Measurements from ENCODE around the gene RETREG1.
"Not testable (repeated sequence)": the region's sequence is repeated elsewhere in the genome, so short reads cannot be mapped to it uniquely, and the experiment has no call there.

Gene RETREG1

DNA sequence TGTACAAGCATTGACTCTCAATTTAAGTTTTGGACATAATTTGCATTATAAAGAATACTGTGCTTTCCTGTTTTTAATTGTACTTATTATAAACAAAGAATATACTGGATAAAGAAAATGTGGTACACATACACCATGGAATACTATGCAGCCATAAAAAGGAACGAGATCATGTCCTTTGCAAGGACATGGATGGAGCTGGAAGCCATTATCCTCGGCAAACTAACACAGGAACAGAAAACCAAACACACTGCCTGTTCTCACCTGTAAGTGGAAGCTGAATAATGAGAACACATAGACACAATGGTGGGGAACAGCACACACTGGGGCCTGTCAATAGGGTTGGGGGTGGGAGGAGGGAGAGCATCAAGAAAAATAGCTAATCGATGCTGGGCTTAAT is 140.4 kb downstream of the RETREG1 start:
- not testable (repeated sequence) for H3K79me1 ChIP-seq (ENCODE audit: low read length); H3K4me1 ChIP-seq (ENCODE audit: control insufficient read depth, low read depth, low read length); H2AK5ac ChIP-seq (ENCODE audit: low read length); H2BK120ac ChIP-seq (ENCODE audit: low read depth, low read length); H3K23ac ChIP-seq (ENCODE audit: low read length); H4K8ac ChIP-seq (ENCODE audit: low read depth, low read length); H3K56ac ChIP-seq (ENCODE audit: low read length); H2BK5ac ChIP-seq (ENCODE audit: low read length); H3K36me3 ChIP-seq (ENCODE audit: control insufficient read depth, insufficient read depth, low read length); H3K4me2 ChIP-seq (ENCODE audit: low read length); H3K18ac ChIP-seq (ENCODE audit: low read length); H3K9ac ChIP-seq (ENCODE audit: low read length); H2BK15ac ChIP-seq (replicated peaks; ENCODE audit: low read depth); H4K5ac ChIP-seq (ENCODE audit: low read length); DNase-seq; H3K27ac ChIP-seq (ENCODE audit: low read depth, low read length); H3K4ac ChIP-seq (ENCODE audit: low read depth, low read length); H3K27me3 ChIP-seq (ENCODE audit: insufficient read depth, low read length, poor library complexity); H3K79me2 ChIP-seq (ENCODE audit: control insufficient read depth, insufficient read depth, low read length); H3K4me3 ChIP-seq (ENCODE audit: low read length)
- no CpG with 5 or more reads among the region's 3 CpGs for WGBS (ENCODE audit: extremely low coverage, insufficient coverage, low lambda C conversion rate)

- Histone ChIP-seq H3K18ac (ENCODE audit: low read length) (no peak overlapping the region), H3K27ac (ENCODE audit: low read depth, low read length) (no peak overlapping the region), H3K9ac (ENCODE audit: low read length) (no peak overlapping the region), H3K4me1 (ENCODE audit: control insufficient read depth, low read depth, low read length) (no peaks in the 10 kb centered on the region), H2BK5ac (ENCODE audit: low read length) (no peak overlapping the region), H3K79me1 (ENCODE audit: low read length) (peaks cover 5% of the 10 kb centered on the region), H3K56ac (ENCODE audit: low read length) (no peak overlapping the region), H3K27me3 (ENCODE audit: insufficient read depth, low read length, poor library complexity) (no peaks in the 10 kb centered on the region), H3K4ac (ENCODE audit: low read depth, low read length) (no peak overlapping the region), H4K5ac (ENCODE audit: low read length) (no peak overlapping the region), H2BK15ac (replicated peaks; ENCODE audit: low read depth) (no peak overlapping the region), H3K4me2 (ENCODE audit: low read length) (no peak overlapping the region), H3K23ac (ENCODE audit: low read length) (no peak overlapping the region), H2BK120ac (ENCODE audit: low read depth, low read length) (no peak overlapping the region), H2AK5ac (ENCODE audit: low read length) (no peak overlapping the region), H3K79me2 (ENCODE audit: control insufficient read depth, insufficient read depth, low read length) (peaks cover 3% of the 10 kb centered on the region), H3K36me3 (ENCODE audit: control insufficient read depth, insufficient read depth, low read length) (no peaks in the 10 kb centered on the region), H4K8ac (ENCODE audit: low read depth, low read length) (no peak overlapping the region), H3K4me3 (ENCODE audit: low read length) (no peak overlapping the region)
- DNase-seq = no peak
- no CpG with 5 or more reads among the region's 3 CpGs for WGBS (ENCODE audit: extremely low coverage, insufficient coverage, low lambda C conversion rate)
These were observed 145.4 kb downstream of the RETREG1 start for GRCh38 chr5:16471387-16471786.

- Histone ChIP-seq H3K56ac (ENCODE audit: low read length) (no peak overlapping the region), H3K23ac (ENCODE audit: low read length) (no peak overlapping the region), H3K18ac (ENCODE audit: low read length) (no peak overlapping the region), H2AK5ac (ENCODE audit: low read length) (no peak overlapping the region), H3K4me3 (ENCODE audit: low read length) (no peak overlapping the region), H4K8ac (ENCODE audit: low read depth, low read length) (no peak overlapping the region), H3K4ac (ENCODE audit: low read depth, low read length) (no peak overlapping the region), H3K9ac (ENCODE audit: low read length) (peak overlapping the region; percentile 9), H2BK15ac (replicated peaks; ENCODE audit: low read depth) (no peak overlapping the region), H3K4me2 (ENCODE audit: low read length) (no peak overlapping the region), H2BK5ac (ENCODE audit: low read length) (no peak overlapping the region), H3K27me3 (ENCODE audit: insufficient read depth, low read length, poor library complexity) (no peaks in the 10 kb centered on the region), H3K4me1 (ENCODE audit: control insufficient read depth, low read depth, low read length) (no peaks in the 10 kb centered on the region), H2BK120ac (ENCODE audit: low read depth, low read length) (no peak overlapping the region), H3K27ac (ENCODE audit: low read depth, low read length) (no peak overlapping the region), H3K79me1 (ENCODE audit: low read length) (peaks cover 17% of the 10 kb centered on the region), H4K5ac (ENCODE audit: low read length) (no peak overlapping the region), H3K79me2 (ENCODE audit: control insufficient read depth, insufficient read depth, low read length) (peaks cover 22% of the 10 kb centered on the region), H3K36me3 (ENCODE audit: control insufficient read depth, insufficient read depth, low read length) (no peaks in the 10 kb centered on the region)
- no CpG with 5 or more reads among the region's 3 CpGs for WGBS (ENCODE audit: extremely low coverage, insufficient coverage, low lambda C conversion rate)
- no peak for DNase-seq
These were observed 149.2 kb downstream of the RETREG1 start for GRCh38 chr5:16467363-16468219.

DNA sequence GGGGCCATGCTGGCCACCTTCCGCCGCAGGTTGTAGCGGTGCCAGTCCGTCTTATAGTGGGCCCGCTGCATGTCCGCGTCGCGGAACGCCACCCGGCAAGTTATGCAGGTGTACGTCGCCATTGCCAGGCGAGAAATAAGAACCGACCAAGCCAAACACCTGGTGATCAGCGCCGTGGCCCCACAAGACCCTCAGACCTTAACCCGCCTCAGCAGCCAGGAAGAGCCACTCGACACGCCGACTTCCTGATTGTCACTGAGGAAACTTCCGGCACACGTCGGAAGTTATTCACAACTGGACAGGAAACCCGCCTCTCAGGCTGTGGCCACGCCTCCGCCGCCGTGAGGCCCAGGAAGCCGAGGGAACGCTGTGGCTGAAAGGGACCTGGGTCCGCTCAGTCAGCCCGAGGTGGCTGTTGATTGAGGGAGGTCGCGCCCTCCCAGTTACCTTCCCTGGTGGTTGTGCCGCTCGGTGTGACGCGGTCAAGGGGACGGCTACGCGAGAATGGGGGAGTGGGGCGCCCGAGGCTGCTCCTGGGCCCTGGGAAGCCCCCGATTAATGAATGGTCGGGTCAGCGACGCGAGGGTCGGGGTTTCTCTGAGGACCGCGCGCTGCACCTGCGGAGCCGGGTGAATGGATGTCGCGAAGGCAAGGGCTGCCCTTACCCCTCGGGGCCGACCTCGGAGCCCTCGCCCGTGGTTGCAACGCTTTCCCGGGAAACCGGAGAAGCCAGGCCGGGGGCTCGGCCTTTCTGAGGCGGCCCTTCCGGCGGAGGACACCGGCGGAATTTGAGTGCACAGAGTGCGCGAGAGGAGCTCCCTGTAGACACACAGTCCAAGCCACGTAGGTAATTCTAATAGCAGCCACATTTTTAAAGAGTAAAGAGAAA is 151.0 kb downstream of the RETREG1 start, which contains the start of gene ZNF622:
Gene ZNF622 (minus strand): TSS at position 257 of the 889 bp plus-strand sequence. CDS start 135 bp downstream, at position 122.
- Histone ChIP-seq H3K27ac (ENCODE audit: low read depth, low read length) (no peak within 1 kb of the TSS), H3K18ac (ENCODE audit: low read length) (peak within 1 kb of the TSS; percentile 9), H3K79me1 (ENCODE audit: low read length) (peaks cover 19% of the 10 kb centered on the region), H3K4me2 (ENCODE audit: low read length) (peak within 1 kb of the TSS; percentile 74), H3K4me1 (ENCODE audit: control insufficient read depth, low read depth, low read length) (no peaks in the 10 kb centered on the region), H4K8ac (ENCODE audit: low read depth, low read length) (no peak within 1 kb of the TSS), H2BK5ac (ENCODE audit: low read length) (no peak within 1 kb of the TSS), H3K23ac (ENCODE audit: low read length) (peak within 1 kb of the TSS; percentile 74), H2AK5ac (ENCODE audit: low read length) (no peak within 1 kb of the TSS), H4K5ac (ENCODE audit: low read length) (no peak within 1 kb of the TSS), H3K56ac (ENCODE audit: low read length) (peak within 1 kb of the TSS; percentile 94), H3K27me3 (ENCODE audit: insufficient read depth, low read length, poor library complexity) (no peaks in the 10 kb centered on the region), H3K4ac (ENCODE audit: low read depth, low read length) (no peak within 1 kb of the TSS), H3K79me2 (ENCODE audit: control insufficient read depth, insufficient read depth, low read length) (peaks cover 22% of the 10 kb centered on the region), H3K36me3 (ENCODE audit: control insufficient read depth, insufficient read depth, low read length) (peaks cover 2% of the 10 kb centered on the region), H2BK15ac (replicated peaks; ENCODE audit: low read depth) (no peak within 1 kb of the TSS), H3K9ac (ENCODE audit: low read length) (peak within 1 kb of the TSS; percentile 86), H3K4me3 (ENCODE audit: low read length) (peak within 1 kb of the TSS; percentile 73), H2BK120ac (ENCODE audit: low read depth, low read length) (no peak within 1 kb of the TSS)
- WGBS (ENCODE audit: extremely low coverage, insufficient coverage, low lambda C conversion rate) = no CpG with 5 or more reads among the region's 75 CpGs
- peak; percentile 96 for DNase-seq

DNA sequence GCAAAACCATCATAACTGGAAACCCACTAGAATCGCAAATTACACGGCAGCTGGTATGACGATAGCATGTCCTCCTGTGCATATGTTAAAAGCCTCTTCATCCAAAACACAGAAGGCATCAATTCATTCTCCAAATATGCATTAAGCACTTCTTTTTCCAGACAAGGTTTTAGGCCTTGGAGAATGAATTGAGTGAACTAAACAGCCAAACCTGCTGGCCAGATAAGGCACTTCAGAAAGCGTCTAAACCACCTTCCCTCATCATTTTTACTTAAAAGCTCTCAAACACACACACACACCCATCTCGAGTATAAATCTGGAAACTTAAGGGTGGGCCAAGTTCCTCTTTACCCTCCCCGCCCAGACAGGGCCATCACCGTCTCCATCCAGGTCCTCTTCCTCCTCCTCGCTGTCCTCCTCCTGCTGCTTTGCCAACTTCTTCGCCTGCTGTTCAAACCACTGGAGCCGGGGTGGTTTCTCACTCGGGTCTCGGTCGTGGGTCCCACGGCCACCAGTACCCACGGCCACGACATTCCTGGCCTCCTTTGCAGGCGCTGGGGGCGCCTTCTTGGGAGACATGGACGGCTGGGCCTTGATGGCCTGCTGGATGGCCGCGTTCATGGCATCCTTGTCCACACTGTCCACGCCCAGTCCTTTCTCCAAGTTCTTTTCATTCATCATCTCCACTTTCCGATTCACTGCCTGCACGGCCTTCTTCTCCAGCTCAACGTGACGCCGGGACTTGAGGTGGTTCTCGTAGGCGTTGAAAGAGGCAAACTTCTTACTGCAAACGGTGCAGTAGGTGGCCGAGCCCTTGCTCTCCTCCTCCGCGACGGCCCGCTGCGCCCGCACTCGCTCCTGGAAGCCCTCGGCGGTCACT is 151.9 kb downstream of the RETREG1 start:
- no peak overlapping the region for H2BK5ac ChIP-seq (ENCODE audit: low read length)
- peaks cover 19% of the 10 kb centered on the region for H3K79me1 ChIP-seq (ENCODE audit: low read length)
- no peak overlapping the region for H4K8ac ChIP-seq (ENCODE audit: low read depth, low read length)
- no peak overlapping the region for H2BK15ac ChIP-seq (replicated peaks; ENCODE audit: low read depth)
- H3K56ac ChIP-seq (ENCODE audit: low read length) = peak overlapping the region; percentile 94
- WGBS (ENCODE audit: extremely low coverage, insufficient coverage, low lambda C conversion rate) = no CpG with 5 or more reads among the region's 40 CpGs
- no peak overlapping the region for H3K27ac ChIP-seq (ENCODE audit: low read depth, low read length)
- H2BK120ac ChIP-seq (ENCODE audit: low read depth, low read length) = no peak overlapping the region
- peak overlapping the region; percentile 86 for H3K9ac ChIP-seq (ENCODE audit: low read length)
- peak overlapping the region; percentile 74 for H3K23ac ChIP-seq (ENCODE audit: low read length)
- no peak overlapping the region for H3K4ac ChIP-seq (ENCODE audit: low read depth, low read length)
- no peak overlapping the region for H3K18ac ChIP-seq (ENCODE audit: low read length)
- no peak for DNase-seq
- H3K79me2 ChIP-seq (ENCODE audit: control insufficient read depth, insufficient read depth, low read length) = peaks cover 22% of the 10 kb centered on the region
- peak overlapping the region; percentile 74 for H3K4me2 ChIP-seq (ENCODE audit: low read length)
- no peak overlapping the region for H4K5ac ChIP-seq (ENCODE audit: low read length)
- H3K27me3 ChIP-seq (ENCODE audit: insufficient read depth, low read length, poor library complexity) = no peaks in the 10 kb centered on the region
- H3K4me3 ChIP-seq (ENCODE audit: low read length) = peak overlapping the region; percentile 73
- no peaks in the 10 kb centered on the region for H3K4me1 ChIP-seq (ENCODE audit: control insufficient read depth, low read depth, low read length)
- H3K36me3 ChIP-seq (ENCODE audit: control insufficient read depth, insufficient read depth, low read length) = peaks cover 2% of the 10 kb centered on the region
- no peak overlapping the region for H2AK5ac ChIP-seq (ENCODE audit: low read length)

Data from mesendoderm (in vitro differentiated cells).